Panc1 (cell line): ENCODE data around the gene RFPL2. TPM values are rescaled to one million over a fixed set of nuclear protein-coding genes. Genes with fewer than 3 reads are reported as not detected.

ENCODE experiments used
- ATAC-seq: fragments of 200-7000 bp; cut with Tn5 transposase; 2 replicates; pipeline ENCODE4 v1.9.1; 2020; ENCODE audit warnings: mild to moderate bottlenecking, moderate library complexity
- BruUV-seq: library from RNA; stranded (reverse); fragments of 400-500 nt; replicated peaks from 2 replicates; lab custom pipeline; 2021; lab: Mats Ljungman, UMichigan
- CTCF ChIA-PET: fragments of 300-600 bp; sonication (Branson Sonifier 250); formaldehyde crosslinking; loops from one replicate; lab custom pipeline; 2022; ENCODE audit warnings: antibody characterized with exemption; lab: Charles Lee
- POLR2A ChIA-PET: fragments of 300-600 bp; sonication (Branson Sonifier 250); formaldehyde crosslinking; loops from one replicate; lab custom pipeline; 2022; ENCODE audit warnings: antibody characterized with exemption; lab: Charles Lee
- DNase-seq: peaks from one replicate; pipeline ENCODE4 v3.0.0-alpha.2; 2010; ENCODE audit warnings: low read depth, low spot score
- H3K27ac ChIP-seq: 2 replicates; pipeline ENCODE4 v1.5.1; 2011; ENCODE audit warnings: mild to moderate bottlenecking, low read length, inconsistent platforms
- H3K27me3 ChIP-seq: fragments of 200-500 bp; sonication (Bioruptor generic); 2 replicates; pipeline ENCODE4 v1.6.0; 2014; ENCODE audit warnings: low read length, inconsistent platforms; ENCODE audit not compliant: control insufficient read depth, insufficient read depth
- H3K36me3 ChIP-seq: fragments of 200-500 bp; sonication (Bioruptor generic); 2 replicates; pipeline ENCODE4 v1.5.1; 2014; ENCODE audit warnings: inconsistent platforms, mild to moderate bottlenecking, low read length, moderate library complexity; ENCODE audit not compliant: control insufficient read depth, insufficient read depth
- H3K4me1 ChIP-seq: 2 replicates; pipeline ENCODE4 v1.5.1; 2011; ENCODE audit warnings: inconsistent platforms, mild to moderate bottlenecking, low read length, moderate library complexity; ENCODE audit not compliant: control insufficient read depth, insufficient read depth
- H3K4me3 ChIP-seq, 2 experiments: 2 replicates each; pipeline ENCODE4 v1.5.1; 2011 to 2012; ENCODE audit warnings: low read depth in 2 of 2, low read length in 2 of 2, mild to moderate bottlenecking in 2 of 2, inconsistent platforms in 1 of 2, moderate library complexity in 1 of 2
- H3K9me3 ChIP-seq: fragments of 200-500 bp; sonication (Bioruptor generic); 2 replicates; pipeline ENCODE4 v1.5.1; 2014; ENCODE audit warnings: low read depth, mild to moderate bottlenecking, inconsistent platforms, low read length, moderate library complexity; ENCODE audit not compliant: control insufficient read depth, insufficient read depth
- POLR2AphosphoS5 ChIP-seq: IDR thresholded peaks from 2 replicates; pipeline ENCODE4 v1.6.1; 2012; ENCODE audit warnings: mild to moderate bottlenecking, low read depth, low read length, moderate library complexity
- SIN3A ChIP-seq: IDR thresholded peaks from 2 replicates; pipeline ENCODE4 v1.6.1; 2012; ENCODE audit warnings: low read depth, mild to moderate bottlenecking, low read length, moderate library complexity, borderline replicate concordance; ENCODE audit not compliant: insufficient read depth
- TCF7L2 ChIP-seq: IDR thresholded peaks from 2 replicates; pipeline ENCODE4 v1.6.1; 2011; ENCODE audit warnings: mild to moderate bottlenecking, low read depth, low read length, inconsistent platforms
- in situ Hi-C: cut with HindIII; loops from 2 replicates; pipeline ENCODE4 v1.10.0; 2016; ENCODE audit warnings: low sequenced_read_pairs, low pct_unique_long_range_greater_than_20kb
- intact Hi-C: fragments of 100-400 bp; cut with micrococcal nuclease; formaldehyde crosslinking; loops from one replicate; pipeline ENCODE4 v1.10.0; 2022; ENCODE audit not compliant: unreplicated experiment
- total RNA-seq: library from RNA; stranded (reverse); gene quantifications from one replicate; pipeline ENCODE4 v1.2.1, GENCODE V29; 2021; ENCODE audit not compliant: unreplicated experiment
- TF ChIP-seq, protein P1 (sequence below), 2 experiments: IDR thresholded peaks; 2 replicates each; pipeline ENCODE4 v1.6.1; 2011 to 2012; ENCODE audit warnings: low read depth in 2 of 2, control low read depth in 1 of 2, low read length in 1 of 2, mild to moderate bottlenecking in 1 of 2, moderate library complexity in 1 of 2; ENCODE audit not compliant: insufficient read depth in 1 of 2
- TF ChIP-seq, protein P2 (sequence below): fragments of 450-650 bp; IDR thresholded peaks from 2 replicates; pipeline ENCODE4 v1.5.1; 2017; ENCODE audit warnings: mild to moderate bottlenecking

Gene RFPL2
- total RNA-seq, 1 experiment from 2014 or later, result not detected

DNA sequence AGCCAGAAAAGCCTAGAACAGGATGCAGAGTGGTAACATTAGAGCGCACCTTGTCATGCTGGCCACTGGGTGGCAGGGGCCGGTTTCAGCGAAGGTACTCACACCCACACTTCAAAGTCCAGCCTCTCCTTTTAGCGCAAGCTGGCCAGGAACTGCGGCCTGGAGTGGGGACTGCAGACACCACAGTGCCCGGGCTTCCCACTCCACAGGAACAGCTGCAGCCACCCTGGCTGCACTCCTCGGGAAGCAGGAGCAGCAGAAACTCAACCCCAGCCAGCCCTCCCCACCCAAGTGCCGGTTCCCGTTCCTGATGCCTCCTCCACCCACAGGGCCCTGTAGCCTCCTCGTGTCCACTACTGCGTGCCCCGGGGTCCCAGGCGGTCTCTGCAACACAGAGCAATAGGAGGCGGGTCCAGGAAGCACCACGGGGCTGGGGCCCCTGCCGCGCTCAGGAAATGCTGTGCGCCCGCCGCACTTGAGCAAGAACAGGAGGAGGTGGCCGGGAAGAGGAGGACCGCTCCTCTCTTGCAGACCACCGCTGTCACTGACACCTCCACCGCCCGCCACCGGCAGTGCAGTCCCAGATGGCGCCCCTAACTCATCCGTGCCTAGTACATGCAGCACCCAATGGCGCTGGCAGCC lies 2.2 kb downstream of the RFPL2 start:
- TF ChIP-seq, protein P1, sequence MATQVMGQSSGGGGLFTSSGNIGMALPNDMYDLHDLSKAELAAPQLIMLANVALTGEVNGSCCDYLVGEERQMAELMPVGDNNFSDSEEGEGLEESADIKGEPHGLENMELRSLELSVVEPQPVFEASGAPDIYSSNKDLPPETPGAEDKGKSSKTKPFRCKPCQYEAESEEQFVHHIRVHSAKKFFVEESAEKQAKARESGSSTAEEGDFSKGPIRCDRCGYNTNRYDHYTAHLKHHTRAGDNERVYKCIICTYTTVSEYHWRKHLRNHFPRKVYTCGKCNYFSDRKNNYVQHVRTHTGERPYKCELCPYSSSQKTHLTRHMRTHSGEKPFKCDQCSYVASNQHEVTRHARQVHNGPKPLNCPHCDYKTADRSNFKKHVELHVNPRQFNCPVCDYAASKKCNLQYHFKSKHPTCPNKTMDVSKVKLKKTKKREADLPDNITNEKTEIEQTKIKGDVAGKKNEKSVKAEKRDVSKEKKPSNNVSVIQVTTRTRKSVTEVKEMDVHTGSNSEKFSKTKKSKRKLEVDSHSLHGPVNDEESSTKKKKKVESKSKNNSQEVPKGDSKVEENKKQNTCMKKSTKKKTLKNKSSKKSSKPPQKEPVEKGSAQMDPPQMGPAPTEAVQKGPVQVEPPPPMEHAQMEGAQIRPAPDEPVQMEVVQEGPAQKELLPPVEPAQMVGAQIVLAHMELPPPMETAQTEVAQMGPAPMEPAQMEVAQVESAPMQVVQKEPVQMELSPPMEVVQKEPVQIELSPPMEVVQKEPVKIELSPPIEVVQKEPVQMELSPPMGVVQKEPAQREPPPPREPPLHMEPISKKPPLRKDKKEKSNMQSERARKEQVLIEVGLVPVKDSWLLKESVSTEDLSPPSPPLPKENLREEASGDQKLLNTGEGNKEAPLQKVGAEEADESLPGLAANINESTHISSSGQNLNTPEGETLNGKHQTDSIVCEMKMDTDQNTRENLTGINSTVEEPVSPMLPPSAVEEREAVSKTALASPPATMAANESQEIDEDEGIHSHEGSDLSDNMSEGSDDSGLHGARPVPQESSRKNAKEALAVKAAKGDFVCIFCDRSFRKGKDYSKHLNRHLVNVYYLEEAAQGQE (IDR thresholded peaks at IDR 0.05; ENCODE audit: insufficient read depth in 1 of 2, low read depth in 2 of 2, low read length in 1 of 2), result no peak
- TF ChIP-seq, protein P2, sequence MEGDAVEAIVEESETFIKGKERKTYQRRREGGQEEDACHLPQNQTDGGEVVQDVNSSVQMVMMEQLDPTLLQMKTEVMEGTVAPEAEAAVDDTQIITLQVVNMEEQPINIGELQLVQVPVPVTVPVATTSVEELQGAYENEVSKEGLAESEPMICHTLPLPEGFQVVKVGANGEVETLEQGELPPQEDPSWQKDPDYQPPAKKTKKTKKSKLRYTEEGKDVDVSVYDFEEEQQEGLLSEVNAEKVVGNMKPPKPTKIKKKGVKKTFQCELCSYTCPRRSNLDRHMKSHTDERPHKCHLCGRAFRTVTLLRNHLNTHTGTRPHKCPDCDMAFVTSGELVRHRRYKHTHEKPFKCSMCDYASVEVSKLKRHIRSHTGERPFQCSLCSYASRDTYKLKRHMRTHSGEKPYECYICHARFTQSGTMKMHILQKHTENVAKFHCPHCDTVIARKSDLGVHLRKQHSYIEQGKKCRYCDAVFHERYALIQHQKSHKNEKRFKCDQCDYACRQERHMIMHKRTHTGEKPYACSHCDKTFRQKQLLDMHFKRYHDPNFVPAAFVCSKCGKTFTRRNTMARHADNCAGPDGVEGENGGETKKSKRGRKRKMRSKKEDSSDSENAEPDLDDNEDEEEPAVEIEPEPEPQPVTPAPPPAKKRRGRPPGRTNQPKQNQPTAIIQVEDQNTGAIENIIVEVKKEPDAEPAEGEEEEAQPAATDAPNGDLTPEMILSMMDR, result peak; percentile 76
- TF ChIP-seq TCF7L2, result peak; percentile 73
- no peak for TF ChIP-seq SIN3A
- TF ChIP-seq POLR2AphosphoS5, result no peak
- in situ Hi-C loops, result no loop called here
- peak overlapping the region; percentile 20 to 42 for H3K4me3 ChIP-seq
- no peaks in the 10 kb centered on the region for H3K9me3 ChIP-seq
- intact Hi-C loops, result no loop called here
- CTCF ChIA-PET, result interaction anchor here (0.6 kb wide), 1 partner anchor 89 kb away, joined by 3 read pairs; no protein-coding TSS in a partner anchor
- POLR2A ChIA-PET, result no interaction called here
- no peaks in the 10 kb centered on the region for H3K27me3 ChIP-seq
- BruUV-seq, result no TSS peak
- H3K27ac ChIP-seq, result no peak overlapping the region
- peak; percentile 73 for ATAC-seq
- no peak for DNase-seq
- no peaks in the 10 kb centered on the region for H3K4me1 ChIP-seq
- H3K36me3 ChIP-seq, result no peaks in the 10 kb centered on the region; the same call in 1 of the 2 replicates

DNA sequence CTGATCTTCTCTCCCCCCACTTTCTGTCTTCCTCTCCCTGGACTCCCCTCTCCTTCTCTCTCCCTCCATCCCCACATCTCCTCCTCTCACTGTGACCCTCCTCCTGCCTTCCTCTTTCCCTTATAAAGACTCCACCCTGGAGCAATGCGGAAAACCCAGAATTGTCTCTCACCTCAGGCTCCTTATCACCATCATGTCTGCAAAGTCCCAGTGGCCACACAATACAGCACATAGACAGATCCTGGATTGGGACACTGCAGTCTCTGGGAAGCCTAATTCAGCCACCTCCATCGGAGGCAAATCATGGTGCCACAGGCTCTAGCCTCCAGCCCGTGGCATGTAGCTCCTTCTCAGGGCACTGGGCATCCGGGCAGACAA lies 2.7 kb downstream of the RFPL2 start:
- intact Hi-C loops, result no loop called here
- Histone ChIP-seq H3K36me3 (no peaks in the 10 kb centered on the region; the same call in 1 of the 2 replicates), H3K9me3 (no peaks in the 10 kb centered on the region), H3K27ac (no peak overlapping the region), H3K4me1 (no peaks in the 10 kb centered on the region), H3K4me3 (no peak overlapping the region), H3K27me3 (no peaks in the 10 kb centered on the region)
- no peak for DNase-seq
- ATAC-seq, result no peak
- TF ChIP-seq TCF7L2 (no peak), SIN3A (no peak)
- TF ChIP-seq, protein P2, result no peak
- ChIA-PET CTCF (interaction anchor here (0.6 kb wide), 1 partner anchor 90 kb away, joined by 3 read pairs; no protein-coding TSS in a partner anchor), POLR2A (no interaction called here)
- BruUV-seq, result no TSS peak
- in situ Hi-C loops, result no loop called here
